DOHH2 (cell line): ENCODE results near the gene UBL4A.

Experiments used
- H3F3A ChIP-seq: fragments of 200-600 bp; sonication (generic), shearing (Covaris generic); 2 replicates; pipeline ENCODE4 v1.6.0; 2016; ENCODE audit warnings: antibody characterized with exemption, mild to moderate bottlenecking; ENCODE audit not compliant: control insufficient read depth, insufficient read depth
- H3K27ac ChIP-seq: fragments of 200-600 bp; sonication (generic); 2 replicates; pipeline ENCODE4 v1.5.1; 2014; ENCODE audit warnings: low read depth, mild to moderate bottlenecking, low read length, moderate library complexity
- H3K27me3 ChIP-seq: fragments of 200-600 bp; sonication (generic); 2 replicates; pipeline ENCODE4 v1.6.1; 2014; ENCODE audit warnings: mild to moderate bottlenecking, low read length, mixed read lengths; ENCODE audit not compliant: control insufficient read depth
- H3K36me3 ChIP-seq: fragments of 200-600 bp; sonication (generic); 2 replicates; pipeline ENCODE4 v1.6.1; 2014; ENCODE audit warnings: mild to moderate bottlenecking, low read length, moderate library complexity, mixed read lengths; ENCODE audit not compliant: control insufficient read depth
- H3K4me1 ChIP-seq: fragments of 200-600 bp; sonication (generic); 2 replicates; pipeline ENCODE4 v1.6.1; 2014; ENCODE audit warnings: mild to moderate bottlenecking, low read length, mixed read lengths; ENCODE audit not compliant: control insufficient read depth
- H3K4me2 ChIP-seq: fragments of 200-600 bp; sonication (generic); 2 replicates; pipeline ENCODE4 v1.6.0; 2014; ENCODE audit warnings: mild to moderate bottlenecking, low read length, moderate library complexity
- H3K4me3 ChIP-seq: fragments of 200-600 bp; sonication (generic); 2 replicates; pipeline ENCODE4 v1.5.1; 2014; ENCODE audit warnings: mild to moderate bottlenecking, low read length, mixed read lengths
- H3K79me2 ChIP-seq: fragments of 200-600 bp; sonication (generic); 2 replicates; pipeline ENCODE4 v1.6.1; 2014; ENCODE audit warnings: mild to moderate bottlenecking, low read length, mixed read lengths; ENCODE audit not compliant: control insufficient read depth
- H3K9me2 ChIP-seq: fragments of 200-600 bp; sonication (generic); replicated peaks from 2 replicates; pipeline ENCODE4 v1.6.1; 2014; ENCODE audit warnings: mild to moderate bottlenecking, low read length, mixed read lengths; ENCODE audit not compliant: control insufficient read depth
- H3K9me3 ChIP-seq: fragments of 200-600 bp; sonication (generic); 2 replicates; pipeline ENCODE4 v1.6.1; 2014; ENCODE audit warnings: antibody characterized with exemption, low read length, mixed read lengths; ENCODE audit not compliant: control insufficient read depth, insufficient read depth
- H4K20me1 ChIP-seq: fragments of 200-600 bp; sonication (generic); 2 replicates; pipeline ENCODE4 v1.6.0; 2014; ENCODE audit warnings: low read depth, mild to moderate bottlenecking, antibody characterized with exemption, low read length, moderate library complexity; ENCODE audit not compliant: control insufficient read depth, insufficient read depth
- CTCF ChIP-seq: fragments of 200-600 bp; sonication (generic); IDR thresholded peaks from one replicate; pipeline ENCODE4 v1.5.1; 2014; ENCODE audit warnings: antibody characterized with exemption, mild to moderate bottlenecking, low read depth, low read length; ENCODE audit not compliant: poor library complexity, severe bottlenecking
- EZH2phosphoT487 ChIP-seq: fragments of 200-600 bp; sonication (generic); IDR thresholded peaks from 2 replicates; pipeline ENCODE4 v1.6.1; 2017; ENCODE audit warnings: borderline replicate concordance, mild to moderate bottlenecking, antibody characterized with exemption, low read length, moderate library complexity, mixed read lengths

Gene UBL4A

GRCh38 chrX:154468217-154468616 is 18.2 kb downstream of the UBL4A start:
- Histone ChIP-seq H3K27ac (no peak overlapping the region), H3F3A (no peaks in the 10 kb centered on the region), H3K9me3 (no peaks in the 10 kb centered on the region), H3K9me2 (no peaks in the 10 kb centered on the region), H3K79me2 (no peaks in the 10 kb centered on the region), H3K4me1 (no peaks in the 10 kb centered on the region), H4K20me1 (no peaks in the 10 kb centered on the region), H3K4me3 (no peak overlapping the region), H3K36me3 (no peaks in the 10 kb centered on the region; the same call in 1 of the 2 replicates), H3K4me2 (no peak overlapping the region), H3K27me3 (no peaks in the 10 kb centered on the region)
- TF ChIP-seq EZH2phosphoT487 (no peak), CTCF (no peak)

GRCh38 chrX:154467556-154467955 is 18.9 kb downstream of the UBL4A start:
- H3K27me3 ChIP-seq = no peaks in the 10 kb centered on the region
- H3K4me1 ChIP-seq = no peaks in the 10 kb centered on the region
- H3K36me3 ChIP-seq = no peaks in the 10 kb centered on the region; the same call in 1 of the 2 replicates
- no peak for TF ChIP-seq EZH2phosphoT487
- no peak for TF ChIP-seq CTCF
- no peak overlapping the region for H3K4me3 ChIP-seq
- no peak overlapping the region for H3K27ac ChIP-seq
- no peaks in the 10 kb centered on the region for H3F3A ChIP-seq
- H3K9me2 ChIP-seq = no peaks in the 10 kb centered on the region
- H3K9me3 ChIP-seq = no peaks in the 10 kb centered on the region
- H3K79me2 ChIP-seq = no peaks in the 10 kb centered on the region
- no peaks in the 10 kb centered on the region for H4K20me1 ChIP-seq
- no peak overlapping the region for H3K4me2 ChIP-seq

GRCh38 chrX:154466907-154467306 is 19.5 kb downstream of the UBL4A start:
- no peak overlapping the region for H3K4me3 ChIP-seq
- H3K9me2 ChIP-seq = no peaks in the 10 kb centered on the region
- no peaks in the 10 kb centered on the region; the same call in 1 of the 2 replicates for H3K36me3 ChIP-seq
- H3K27ac ChIP-seq = no peak overlapping the region
- no peaks in the 10 kb centered on the region for H4K20me1 ChIP-seq
- H3K79me2 ChIP-seq = no peaks in the 10 kb centered on the region
- TF ChIP-seq CTCF = no peak
- TF ChIP-seq EZH2phosphoT487 = no peak
- no peaks in the 10 kb centered on the region for H3K27me3 ChIP-seq
- H3F3A ChIP-seq = no peaks in the 10 kb centered on the region
- H3K9me3 ChIP-seq = no peaks in the 10 kb centered on the region
- H3K4me1 ChIP-seq = no peaks in the 10 kb centered on the region
- no peak overlapping the region for H3K4me2 ChIP-seq
